Lower lobe of right lung (tissue), 2 donors: ENCODE measurements around the gene HUS1B. TPM values are rescaled to one million over a fixed set of nuclear protein-coding genes. Genes with fewer than 3 reads are reported as not detected.
"Not testable (repeated sequence)": the region's sequence is repeated elsewhere in the genome, so short reads cannot be mapped to it uniquely, and the experiment has no call there.

Experiments used
- ATAC-seq, 2 donors: fragments of 200-7000 bp; cut with Tn5 transposase; one replicate each; pipeline ENCODE4 v1.9.1; 2020 to 2022; ENCODE audit warnings: mild to moderate bottlenecking in 2 of 2, moderate library complexity in 2 of 2
- DNase-seq: peaks from one replicate; pipeline ENCODE4 v3.0.0-alpha.2; 2020
- H3K27ac ChIP-seq: fragments of 200-600 bp; one replicate; pipeline ENCODE4 v1.8.0; 2022
- H3K27me3 ChIP-seq: fragments of 200-600 bp; one replicate; pipeline ENCODE4 v1.8.0; 2022; ENCODE audit warnings: low read depth
- H3K36me3 ChIP-seq: fragments of 200-600 bp; one replicate; pipeline ENCODE4 v1.8.0; 2022; ENCODE audit warnings: mild to moderate bottlenecking
- H3K4me1 ChIP-seq: fragments of 200-600 bp; one replicate; pipeline ENCODE4 v1.8.0; 2022
- H3K4me3 ChIP-seq: fragments of 200-600 bp; one replicate; pipeline ENCODE4 v1.8.0; 2022; ENCODE audit warnings: mild to moderate bottlenecking
- H3K9me3 ChIP-seq: fragments of 200-600 bp; one replicate; pipeline ENCODE4 v1.8.0; 2022
- CTCF ChIP-seq: fragments of 200-600 bp; IDR thresholded peaks from one replicate; pipeline ENCODE4 v1.8.0; 2022; ENCODE audit warnings: antibody characterized with exemption, mild to moderate bottlenecking
- intact Hi-C: fragments of 100-400 bp; cut with DNase I; formaldehyde crosslinking; loops from one replicate; pipeline ENCODE4 v1.11.0; 2022
- total RNA-seq: library from RNA; stranded (reverse); fragmentation: NEBNext Ultra II Directional; extraction: Animal tissue kit (Norgen Biotek cat#: 25700); gene quantifications from one replicate; pipeline ENCODE4 v1.2.1, GENCODE V29; 2021
- donor health status: DM: no; HTN: yes; CAD: no; lungs with severe emphysema.

HUS1B gene
- total RNA-seq, 1 donor from 2014 or later: 1.1 TPM

GRCh38 chr6:677919-678318 lies 21.0 kb upstream of the HUS1B start:
- Histone ChIP-seq H3K4me3 (no peak overlapping the region), H3K9me3 (no peaks in the 10 kb centered on the region), H3K27me3 (no peaks in the 10 kb centered on the region), H3K36me3 (no peaks in the 10 kb centered on the region), H3K27ac (no peak overlapping the region), H3K4me1 (peaks cover 2% of the 10 kb centered on the region)
- DNase-seq (no peak), ATAC-seq (no peak)
- TF ChIP-seq CTCF: no peak
- intact Hi-C loops: no loop called here

- no peaks in the 10 kb centered on the region for H3K9me3 ChIP-seq
- no peak for TF ChIP-seq CTCF
- H3K4me1 ChIP-seq: no peaks in the 10 kb centered on the region
- intact Hi-C loops: no loop called here
- no peak overlapping the region for H3K4me3 ChIP-seq
- H3K36me3 ChIP-seq: no peaks in the 10 kb centered on the region
- DNase-seq (no peak), ATAC-seq (no peak)
- H3K27me3 ChIP-seq: no peaks in the 10 kb centered on the region
- no peak overlapping the region for H3K27ac ChIP-seq
These were observed 18.1 kb upstream of the HUS1B start for GRCh38 chr6:674956-675355.

GRCh38 chr6:674406-674805 lies 17.5 kb upstream of the HUS1B start:
- intact Hi-C loops: no loop called here
- no peak for ATAC-seq
- Histone ChIP-seq H3K4me1 (no peaks in the 10 kb centered on the region), H3K4me3 (no peak overlapping the region), H3K9me3 (no peaks in the 10 kb centered on the region), H3K27ac (no peak overlapping the region), H3K27me3 (no peaks in the 10 kb centered on the region), H3K36me3 (peaks cover 1% of the 10 kb centered on the region)
- no peak for TF ChIP-seq CTCF
- DNase-seq: no peak

GRCh38 chr6:667253-667927 lies 10.5 kb upstream of the HUS1B start:
- no peak for DNase-seq
- no peak overlapping the region for H3K27ac ChIP-seq
- no peak overlapping the region for H3K4me3 ChIP-seq
- no peak for ATAC-seq
- no peaks in the 10 kb centered on the region for H3K4me1 ChIP-seq
- H3K9me3 ChIP-seq: no peaks in the 10 kb centered on the region
- H3K36me3 ChIP-seq: peaks cover 8% of the 10 kb centered on the region
- intact Hi-C loops: no loop called here
- TF ChIP-seq CTCF: no peak
- H3K27me3 ChIP-seq: no peaks in the 10 kb centered on the region

GRCh38 chr6:665403-666267 lies 8.7 kb upstream of the HUS1B start:
- no peak for DNase-seq
- no peak for ATAC-seq
- intact Hi-C loops: no loop called here
- Histone ChIP-seq H3K4me3 (no peak overlapping the region), H3K9me3 (no peaks in the 10 kb centered on the region), H3K4me1 (peaks cover under 1% of the 10 kb centered on the region), H3K36me3 (peaks cover 8% of the 10 kb centered on the region), H3K27me3 (no peaks in the 10 kb centered on the region), H3K27ac (no peak overlapping the region)
- no peak for TF ChIP-seq CTCF

- H3K4me3 ChIP-seq, H3K27me3 ChIP-seq, H3K4me1 ChIP-seq, H3K9me3 ChIP-seq, DNase-seq, ATAC-seq, H3K36me3 ChIP-seq, intact Hi-C loops, H3K27ac ChIP-seq: not testable (repeated sequence)
These were observed 6.9 kb upstream of the HUS1B start for GRCh38 chr6:663788-664187.
